C1 segment of cervical spinal cord (tissue), 14 donors: ENCODE results near the gene RTP2.

Source experiments
- DNase-seq, 14 donors: peaks; one replicate each; lab custom pipeline; 2025; lab: John Stamatoyannopoulos, UW

Gene RTP2, protein sequence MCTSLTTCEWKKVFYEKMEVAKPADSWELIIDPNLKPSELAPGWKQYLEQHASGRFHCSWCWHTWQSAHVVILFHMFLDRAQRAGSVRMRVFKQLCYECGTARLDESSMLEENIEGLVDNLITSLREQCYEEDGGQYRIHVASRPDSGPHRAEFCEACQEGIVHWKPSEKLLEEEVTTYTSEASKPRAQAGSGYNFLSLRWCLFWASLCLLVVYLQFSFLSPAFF

DNA sequence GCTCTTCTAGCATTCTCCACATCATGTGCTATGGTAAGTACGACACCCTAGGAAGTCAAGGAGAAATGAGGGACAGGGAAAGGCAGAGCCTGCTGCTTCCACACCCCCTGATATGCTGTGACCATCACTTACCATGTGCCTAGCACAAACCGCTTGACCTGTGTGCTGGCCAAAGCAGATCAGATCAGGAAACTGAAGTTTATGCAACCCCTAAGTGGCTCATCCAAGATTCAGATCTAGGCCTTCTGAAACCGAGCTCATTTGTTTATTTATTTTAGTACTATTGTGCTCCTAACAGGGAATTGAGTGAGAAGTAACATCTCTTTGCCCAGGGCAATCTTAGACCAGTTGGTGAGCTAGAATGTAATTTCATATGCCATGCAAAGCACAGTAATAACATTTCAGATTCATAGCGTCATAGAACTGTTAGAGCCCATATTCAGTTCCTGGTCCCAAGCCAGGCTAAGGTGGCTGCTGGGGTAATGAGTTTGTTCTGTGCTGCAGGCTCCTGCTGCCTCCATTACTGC, at the start of gene RTP2:
TSS of gene RTP2 (minus strand) at position 51 of the 527 bp plus-strand sequence. CDS start 429 bp downstream, outside the sequence.
- no peak for DNase-seq

DNA sequence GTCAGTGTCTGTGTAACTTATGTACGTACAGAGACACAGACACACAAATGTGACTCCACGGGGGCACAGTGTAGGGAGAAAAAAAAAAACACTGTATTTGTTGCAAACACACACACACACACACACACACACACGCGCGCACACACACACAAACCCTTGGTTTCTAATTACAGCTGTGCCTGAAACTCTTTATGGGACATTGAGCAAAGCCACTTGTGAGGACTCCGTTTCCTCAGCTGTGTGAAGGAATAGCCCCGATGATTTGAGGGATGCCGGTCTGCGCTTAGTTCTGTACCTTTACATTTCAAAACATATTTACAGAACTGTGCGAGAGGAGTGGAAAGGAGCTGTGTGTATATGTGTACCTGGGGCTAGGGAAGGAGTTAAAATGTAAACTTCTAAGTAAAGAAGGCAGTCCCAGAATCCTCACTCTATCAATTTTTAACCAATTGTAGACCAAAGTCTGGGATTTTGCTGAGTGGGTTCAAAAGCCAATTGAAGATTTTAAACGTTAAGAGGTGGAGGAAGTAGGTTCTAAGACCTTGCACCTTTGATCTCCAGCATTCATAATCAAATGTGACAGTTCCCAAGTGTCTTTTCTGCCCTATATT, 48.3 kb upstream of the RTP2 start:
- no peak for DNase-seq

DNA sequence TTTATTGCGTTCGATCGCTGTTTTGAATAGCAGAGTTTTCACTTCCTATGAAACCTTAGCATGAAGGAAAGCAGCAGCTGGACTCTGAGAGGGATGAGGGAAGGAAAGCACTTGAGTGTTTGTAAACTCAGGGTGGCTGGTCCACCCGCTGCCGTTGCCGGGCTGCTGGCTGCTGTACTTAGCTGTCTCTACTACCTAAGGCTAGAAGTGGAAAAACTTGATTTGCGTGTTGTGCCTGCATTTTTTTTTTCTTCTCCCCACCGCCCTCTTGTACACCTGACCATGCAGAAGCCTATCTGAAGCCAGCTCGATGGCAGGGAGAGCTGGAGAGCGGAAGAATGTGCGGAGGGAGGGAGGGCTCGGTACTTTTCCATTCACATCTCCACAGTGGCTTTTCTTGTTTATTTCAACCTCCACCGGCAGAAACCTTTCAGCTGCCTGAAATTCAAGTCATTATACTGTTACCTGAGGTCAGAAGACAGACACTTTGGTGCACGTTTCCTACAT, 47.7 kb upstream of the RTP2 start:
- DNase-seq, result peak in 5 of 14 donors; percentile 11 to 29 (median 20)

DNA sequence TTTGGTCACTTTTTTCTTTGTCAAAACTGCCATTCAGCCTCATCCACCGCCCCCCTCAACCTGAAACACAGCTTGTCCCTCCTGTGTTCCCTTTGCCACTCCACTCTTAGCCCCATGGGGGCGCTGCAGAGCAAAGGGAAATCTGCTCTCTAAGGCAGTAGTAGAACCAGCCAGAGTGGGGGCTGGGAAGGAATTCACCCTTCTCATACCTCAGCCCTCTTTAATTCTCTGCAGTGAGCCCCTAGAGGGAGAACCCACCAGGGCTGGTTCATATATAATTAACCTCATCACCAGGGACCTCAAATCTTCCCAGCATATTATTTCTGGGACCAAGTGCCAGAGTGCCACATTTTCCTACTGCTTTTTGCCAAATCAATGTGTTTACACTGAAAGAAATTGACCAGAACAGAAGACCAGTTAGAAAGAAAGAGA, 45.7 kb upstream of the RTP2 start:
- peak; percentile 4 to 89 (median 80) for DNase-seq

DNA sequence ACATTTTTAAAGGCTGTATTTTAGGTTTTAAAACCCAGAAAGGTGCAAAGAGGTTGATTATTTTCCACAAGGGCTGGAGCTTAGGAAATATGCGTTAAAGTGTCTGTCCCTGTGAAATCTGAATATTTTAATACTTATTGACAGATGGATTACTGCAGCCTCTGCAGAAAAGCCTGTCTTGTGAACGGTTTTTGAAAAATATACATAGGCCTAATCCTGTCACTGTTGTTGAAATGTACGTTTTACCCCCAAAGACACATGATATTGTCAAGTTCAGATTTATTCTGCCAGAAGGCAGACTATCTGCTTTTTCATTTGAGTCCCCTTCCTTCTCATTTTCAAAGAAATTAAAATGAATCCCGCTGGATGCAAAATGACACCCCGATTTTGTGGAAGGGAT, 45.1 kb upstream of the RTP2 start:
- DNase-seq, result peak in 1 of 14 donors; percentile 34

DNA sequence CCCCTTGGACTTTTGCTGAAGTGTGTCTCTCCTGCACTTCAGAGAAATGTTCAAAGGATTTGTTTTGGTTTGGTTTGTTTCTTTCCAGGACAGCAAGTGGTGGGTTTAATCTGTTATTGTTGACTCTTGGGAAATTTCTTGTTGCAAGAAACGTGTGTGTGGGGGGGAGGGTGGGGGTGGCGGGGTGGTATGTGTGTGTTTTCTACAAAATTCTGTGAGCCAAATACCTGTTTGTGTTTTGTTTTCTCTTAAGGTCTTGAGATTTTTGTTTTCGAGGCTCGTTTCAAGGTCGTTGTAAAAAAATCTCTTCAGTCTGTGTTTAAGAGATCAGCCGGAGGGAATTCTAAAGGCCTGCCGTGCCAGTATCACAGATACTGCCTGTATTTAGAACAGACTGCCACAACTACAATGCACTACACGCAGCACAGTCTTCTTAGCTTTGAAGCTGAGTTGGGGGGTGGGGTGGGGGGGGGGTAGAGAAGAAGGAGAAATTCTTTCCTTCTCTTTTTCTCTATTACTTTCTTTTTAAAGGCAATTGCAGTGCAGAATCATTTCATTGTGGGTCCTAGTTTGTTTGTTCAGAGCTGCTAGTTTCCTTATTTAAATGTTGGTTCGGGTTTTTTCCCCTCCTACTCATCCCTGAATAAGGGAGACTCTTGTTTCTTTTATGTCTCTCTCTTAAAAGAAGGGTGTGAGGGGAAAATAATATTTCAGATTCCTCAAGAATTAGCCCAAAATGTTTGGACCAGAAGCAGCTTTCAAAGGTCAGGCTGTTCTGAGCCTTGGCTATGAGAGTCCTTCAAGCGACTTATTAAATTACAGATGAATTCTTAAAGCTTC, 44.3 kb upstream of the RTP2 start:
- peak in 4 of 14 donors; percentile 8 to 72 (median 40) for DNase-seq

DNA sequence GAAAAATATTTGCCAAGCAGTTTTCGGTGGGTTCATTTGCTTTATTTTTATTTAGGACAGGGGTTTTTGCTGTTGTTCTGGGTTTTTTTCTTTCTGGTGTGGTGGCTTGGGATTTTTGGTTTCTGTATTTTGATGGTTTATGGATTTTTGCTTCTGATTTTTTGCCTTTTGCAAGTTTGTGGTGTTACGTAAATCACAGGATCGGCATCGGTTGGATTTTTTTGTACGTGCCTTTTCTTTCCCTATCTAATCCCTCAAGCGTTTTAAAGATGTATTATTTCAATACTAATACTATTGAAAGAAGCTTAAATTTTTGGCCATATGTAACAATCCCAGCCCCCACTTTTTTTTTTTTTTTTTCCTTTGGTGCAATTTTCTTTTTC, 43.7 kb upstream of the RTP2 start:
- peak in 1 of 14 donors; percentile 63 for DNase-seq

DNA sequence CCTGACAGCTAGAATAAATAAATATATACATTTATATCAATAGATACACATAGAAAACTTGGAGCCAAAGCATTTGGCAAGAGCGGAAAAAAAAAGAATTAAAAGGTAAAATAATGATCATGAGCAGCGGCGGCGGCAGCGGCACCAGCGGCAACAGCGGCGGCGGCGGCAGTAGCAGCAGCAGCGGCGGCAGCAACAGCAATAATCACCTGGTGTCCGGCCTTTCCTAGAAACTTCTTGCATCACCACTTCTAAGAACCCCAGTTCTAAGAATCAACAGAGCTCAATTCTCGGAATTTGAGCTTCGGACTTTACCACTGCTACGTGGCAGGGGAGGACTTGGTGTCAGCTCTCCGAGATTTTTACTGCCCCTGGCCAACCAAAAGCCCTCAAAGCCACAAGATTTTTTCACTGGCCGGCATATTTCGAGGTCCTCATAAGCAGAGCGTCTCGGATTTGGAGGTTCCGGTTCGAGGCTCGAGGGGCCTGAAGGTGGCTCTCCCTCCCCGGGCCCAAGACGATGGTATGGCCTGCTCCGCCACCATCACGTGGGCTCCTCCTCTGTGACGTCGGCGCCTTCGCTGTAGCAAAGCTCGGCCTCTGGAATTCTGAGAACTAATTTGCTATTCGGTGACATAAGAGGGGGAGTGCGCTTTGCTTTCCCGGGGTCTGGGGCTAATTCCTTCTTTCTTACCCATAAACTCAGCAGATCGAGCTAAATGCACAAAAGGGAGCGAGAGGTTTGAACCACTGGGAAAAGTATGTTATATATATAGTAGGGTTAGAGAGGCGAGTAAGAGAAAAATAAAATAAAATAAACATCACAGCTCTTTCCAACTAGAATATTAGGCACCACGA, 43.1 kb upstream of the RTP2 start, which contains the start of gene BCL6:
TSS of gene BCL6 (minus strand) at position 268 of the 858 bp plus-strand sequence. CDS start 11,775 bp downstream, outside the sequence.
- peak; percentile 65 to 100 (median 92) for DNase-seq

DNA sequence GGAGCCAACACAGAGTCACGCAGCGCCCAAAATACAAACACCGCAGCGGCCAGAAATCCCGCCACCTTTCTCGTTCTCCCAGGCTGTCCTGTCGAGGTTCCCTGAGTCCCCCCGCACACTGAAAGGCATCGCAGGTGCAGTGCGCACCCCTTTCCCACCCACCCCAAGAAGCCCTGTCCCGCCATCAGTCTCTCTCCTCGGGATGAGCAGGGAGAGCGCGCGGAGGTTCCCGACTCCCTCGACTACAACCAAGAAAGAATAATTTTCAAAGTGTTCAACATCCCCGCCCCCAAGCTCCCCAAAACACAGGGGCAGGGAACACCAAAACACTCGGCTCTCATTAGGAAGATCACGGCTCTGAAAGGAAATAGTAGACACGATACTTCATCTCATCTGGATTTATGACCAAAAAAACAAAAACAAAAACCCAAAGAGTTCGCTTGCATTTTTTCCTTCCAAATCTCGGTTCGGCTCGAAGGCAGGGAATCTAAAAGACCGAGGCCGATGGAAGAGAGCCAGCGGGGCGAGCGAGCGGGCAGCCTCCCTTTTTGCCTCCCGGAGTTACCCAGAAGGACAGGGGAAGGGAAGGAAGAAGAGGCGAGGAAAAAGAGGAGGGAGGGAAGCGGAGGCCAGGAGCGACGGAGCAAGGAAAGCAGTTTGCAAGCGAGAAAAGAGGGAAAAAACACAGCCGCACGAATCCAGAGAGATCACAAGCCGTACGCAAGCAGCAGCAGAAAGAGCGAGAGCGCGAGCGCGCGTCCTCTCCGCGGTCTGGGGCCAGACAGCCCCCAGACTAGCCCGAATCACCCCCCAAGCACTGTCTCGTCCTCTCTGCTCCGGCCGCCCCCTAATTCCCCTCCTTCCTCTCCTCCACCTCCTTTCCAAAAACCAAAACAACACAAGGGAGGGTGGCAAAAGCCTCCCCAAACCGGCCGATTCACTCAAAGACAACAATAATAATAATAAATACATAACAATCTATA, 42.1 kb upstream of the RTP2 start:
- DNase-seq, result peak in 13 of 14 donors; percentile 8 to 75 (median 62)

DNA sequence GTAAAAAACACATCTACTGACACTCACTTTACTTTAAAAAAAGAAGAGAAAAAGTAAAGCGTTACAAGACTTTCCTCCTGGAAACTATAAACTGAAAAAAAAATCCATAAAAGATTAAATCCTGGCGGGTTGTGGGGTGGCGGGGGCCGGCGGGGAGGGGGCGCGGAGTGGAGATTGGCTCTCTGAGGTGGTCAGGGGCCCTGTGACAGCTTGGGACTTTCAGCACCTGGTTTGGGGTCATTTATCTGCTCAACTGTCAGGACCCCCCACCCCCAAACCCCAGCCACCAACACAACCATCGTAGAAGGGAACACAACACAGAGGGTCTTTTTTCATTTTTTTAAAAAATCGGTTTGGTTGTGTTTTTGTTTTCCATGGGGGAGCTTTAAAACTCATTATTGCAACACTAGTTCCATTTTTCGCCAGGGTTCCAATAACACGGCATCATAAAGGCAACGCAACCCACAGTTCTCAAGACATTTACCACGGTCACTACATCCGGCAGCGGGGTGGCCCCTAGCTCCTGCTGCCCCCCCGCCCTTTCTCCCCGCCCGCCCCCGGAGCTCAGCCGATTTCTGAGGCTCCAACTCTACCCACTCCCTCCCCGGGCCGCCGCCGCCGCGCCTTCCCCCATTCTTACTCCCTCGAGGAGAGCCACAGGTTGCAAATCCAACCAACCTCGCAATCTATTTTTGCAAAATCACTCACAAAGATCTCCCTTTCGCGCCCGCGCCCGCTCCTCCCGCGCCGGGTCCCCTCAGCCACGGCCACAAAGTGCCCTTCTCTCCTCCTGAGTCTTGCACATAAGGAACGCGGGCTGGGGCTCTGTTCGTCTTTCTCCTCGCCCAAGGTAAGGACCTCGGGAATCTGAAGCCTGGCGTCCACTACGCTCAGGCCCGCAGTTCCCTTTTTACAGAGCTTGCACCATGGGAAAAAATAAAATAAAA, 41.1 kb upstream of the RTP2 start:
- DNase-seq, result peak in 13 of 14 donors; percentile 14 to 73 (median 49)

DNA sequence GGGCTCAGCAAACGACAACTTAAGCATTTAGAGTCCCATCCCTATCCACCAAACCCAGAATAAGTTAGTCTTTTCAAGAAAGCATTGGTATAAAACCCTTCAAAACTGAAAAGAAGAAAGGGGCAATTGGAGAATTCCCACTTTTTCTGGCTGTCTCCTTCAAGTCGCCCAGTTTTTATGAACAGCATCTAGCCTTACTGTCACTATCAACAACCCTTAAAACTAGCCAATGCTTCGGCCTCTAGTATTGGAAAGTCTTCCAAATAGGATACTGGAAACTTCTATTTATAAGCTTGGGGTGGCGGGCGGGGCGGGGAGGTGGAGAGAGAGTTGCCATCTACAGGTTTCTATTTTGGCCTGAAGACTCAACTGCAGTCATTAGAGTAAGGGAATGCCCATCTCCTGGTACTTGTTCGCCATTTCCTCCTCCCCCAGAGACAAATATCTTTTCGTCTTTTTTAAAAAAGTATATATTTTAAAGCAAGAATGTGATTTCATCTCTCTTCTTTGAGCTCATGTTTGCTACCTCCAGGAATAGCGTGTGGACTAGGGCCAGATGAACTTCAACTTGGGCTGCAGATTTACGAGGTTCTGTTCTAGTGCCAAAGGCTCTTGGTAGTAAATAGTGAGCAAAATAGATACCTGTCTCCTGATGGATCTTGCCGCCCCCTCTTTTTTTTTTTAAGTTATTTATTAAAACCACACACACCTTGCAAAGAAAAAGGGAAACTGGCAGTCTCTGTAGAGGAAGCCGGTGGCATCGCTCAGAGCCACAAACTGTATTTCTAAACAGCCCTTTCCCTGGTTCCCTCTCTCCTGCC, 40.2 kb upstream of the RTP2 start:
- peak in 3 of 14 donors; percentile 25 to 80 (median 36) for DNase-seq

DNA sequence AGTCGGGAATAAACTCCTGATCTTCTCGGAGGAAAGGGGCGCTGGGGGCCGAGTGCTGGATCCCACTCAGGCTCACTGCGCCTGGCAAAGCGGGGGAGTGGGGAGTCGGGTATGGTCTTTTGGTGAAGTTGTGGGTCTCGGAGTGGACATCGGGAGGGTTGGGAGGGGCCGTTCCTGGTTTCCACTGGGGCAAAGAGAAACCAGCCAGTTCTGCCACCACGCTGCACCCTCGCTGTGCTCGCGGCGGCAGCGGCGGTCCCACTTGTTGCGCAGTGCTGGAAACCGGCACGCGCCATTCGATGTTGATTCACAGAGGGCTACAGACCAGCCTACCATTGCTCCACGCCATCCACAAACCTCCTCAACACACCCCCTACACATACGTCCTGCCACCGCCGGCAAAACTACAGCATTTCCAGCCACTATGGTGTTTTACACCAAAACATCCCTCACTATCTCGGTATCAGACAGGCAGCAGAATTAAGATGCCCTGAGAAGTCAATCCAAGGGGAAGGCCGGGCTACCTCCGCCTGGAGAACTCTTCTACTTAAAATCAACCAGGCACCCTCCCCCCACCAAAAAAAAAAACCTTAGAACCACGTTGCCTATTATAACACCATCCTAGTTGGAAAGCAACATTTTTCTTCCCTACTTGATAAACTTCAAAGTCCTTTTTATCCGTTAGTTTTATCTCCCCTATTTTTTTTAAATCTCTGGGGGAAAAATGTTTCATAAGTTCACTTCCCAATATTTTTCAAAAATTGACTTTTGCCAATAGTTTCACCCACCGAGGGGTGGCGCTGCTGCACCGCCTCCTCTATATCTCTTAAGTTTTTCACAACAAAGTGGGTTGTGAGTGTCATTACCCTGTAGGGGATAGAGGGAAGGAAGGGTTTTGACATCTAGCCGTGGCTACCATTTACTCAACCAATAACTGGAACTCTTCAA, 39.3 kb upstream of the RTP2 start:
- peak in 11 of 14 donors; percentile 36 to 75 (median 63) for DNase-seq

DNA sequence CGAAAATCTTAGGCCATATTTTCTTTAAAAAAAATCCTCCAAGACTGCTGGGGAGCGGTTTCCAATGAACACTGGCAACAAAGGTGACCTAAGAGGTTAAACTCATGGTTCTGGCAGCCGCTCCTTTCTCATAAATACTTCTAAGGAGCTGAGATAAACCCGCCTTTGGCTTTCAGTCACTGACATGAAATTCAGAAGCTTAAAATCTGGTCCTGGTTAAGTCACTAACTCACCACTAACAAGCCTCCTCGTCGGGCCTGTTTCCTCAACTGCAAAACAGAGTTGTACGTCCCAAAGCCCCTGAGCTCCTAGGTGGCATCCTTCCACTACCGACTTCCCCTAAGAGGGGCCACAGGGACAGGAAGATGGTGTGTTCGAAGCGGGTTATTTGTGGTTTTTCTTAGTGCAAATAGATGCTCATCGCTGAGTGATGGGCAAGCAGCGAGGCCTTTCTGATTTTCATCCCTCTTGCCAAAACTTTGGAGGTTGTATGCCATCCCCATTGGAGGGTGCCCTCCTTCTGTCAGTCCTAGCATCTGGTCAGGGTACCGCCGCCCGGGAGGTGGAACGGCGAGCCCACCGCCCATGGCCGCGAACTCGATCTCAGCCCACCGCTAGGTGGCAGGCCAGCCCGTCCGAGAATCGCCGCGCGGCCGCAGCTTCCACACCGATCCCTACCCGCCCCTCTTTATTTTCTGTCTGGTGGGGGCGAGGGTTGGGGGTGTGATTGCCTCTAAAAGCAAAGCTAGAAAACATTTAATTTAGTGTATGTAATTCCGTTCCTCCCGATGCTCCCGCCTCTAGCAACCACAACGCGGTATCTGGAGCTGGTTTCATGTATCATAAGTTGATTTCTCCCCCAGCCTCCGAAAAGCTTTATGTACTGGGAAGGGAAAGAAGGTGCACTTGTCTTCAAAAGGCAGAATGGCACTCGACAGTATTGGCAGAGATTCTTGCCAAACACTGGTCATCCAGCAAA, 38.4 kb upstream of the RTP2 start:
- DNase-seq, result peak in 13 of 14 donors; percentile 26 to 78 (median 63)

DNA sequence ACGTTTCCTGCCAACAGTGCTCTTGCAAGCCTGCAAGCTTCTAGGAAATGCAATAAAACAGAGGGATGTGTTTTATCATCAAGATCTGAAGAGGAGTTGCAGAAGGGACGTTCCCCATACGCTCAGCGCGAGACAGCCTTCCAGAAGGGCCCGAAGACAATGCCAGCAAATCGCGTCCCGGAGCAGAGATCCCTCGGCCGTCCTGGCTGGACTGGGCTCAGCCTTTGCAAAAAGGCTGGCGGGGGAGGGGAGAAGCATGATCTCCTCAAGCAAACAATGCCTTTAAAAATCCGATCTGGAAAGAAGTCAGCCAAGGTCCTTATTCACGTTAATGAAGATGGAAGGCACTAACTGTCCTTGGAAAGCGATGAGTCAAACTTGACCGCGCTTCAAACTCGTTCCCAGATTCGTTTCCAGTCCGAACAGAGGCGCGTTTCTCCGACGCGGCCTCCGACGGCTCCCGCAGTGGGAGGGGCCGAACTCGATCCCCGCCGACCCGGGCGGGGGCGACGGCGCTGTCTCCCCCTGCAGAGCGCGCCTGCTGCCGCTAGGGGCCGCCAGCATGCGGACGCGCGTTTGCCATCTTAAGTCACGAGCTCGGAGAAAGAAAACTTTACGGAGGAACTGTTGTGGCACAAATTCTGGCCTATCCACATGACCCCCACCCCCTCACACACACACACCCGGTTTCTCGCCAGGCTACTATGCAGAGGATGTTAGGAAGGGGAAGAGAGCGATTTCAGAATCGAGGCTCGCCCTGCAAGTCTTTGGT, 37.4 kb upstream of the RTP2 start:
- DNase-seq, result peak in 13 of 14 donors; percentile 35 to 90 (median 82)
